HG03558 (cell line): ENCODE data around the gene RIN2.

ENCODE experiments used
- ATAC-seq: cut with Tn5 transposase; IDR thresholded peaks from one replicate; pipeline ENCODE4 v1.9.1; 2021; ENCODE audit warnings: moderate number of reproducible peaks; ENCODE audit not compliant: unreplicated experiment; ENCODE audit errors: extremely low read depth

Gene RIN2

GRCh38 chr20:19758133-19758500 lies at the start of gene RIN2:
Gene RIN2, plus strand, starts transcription at chr20:19758258. Its CDS starts 131,344 bp downstream, at chr20:19889602.
- no peak for ATAC-seq

DNA sequence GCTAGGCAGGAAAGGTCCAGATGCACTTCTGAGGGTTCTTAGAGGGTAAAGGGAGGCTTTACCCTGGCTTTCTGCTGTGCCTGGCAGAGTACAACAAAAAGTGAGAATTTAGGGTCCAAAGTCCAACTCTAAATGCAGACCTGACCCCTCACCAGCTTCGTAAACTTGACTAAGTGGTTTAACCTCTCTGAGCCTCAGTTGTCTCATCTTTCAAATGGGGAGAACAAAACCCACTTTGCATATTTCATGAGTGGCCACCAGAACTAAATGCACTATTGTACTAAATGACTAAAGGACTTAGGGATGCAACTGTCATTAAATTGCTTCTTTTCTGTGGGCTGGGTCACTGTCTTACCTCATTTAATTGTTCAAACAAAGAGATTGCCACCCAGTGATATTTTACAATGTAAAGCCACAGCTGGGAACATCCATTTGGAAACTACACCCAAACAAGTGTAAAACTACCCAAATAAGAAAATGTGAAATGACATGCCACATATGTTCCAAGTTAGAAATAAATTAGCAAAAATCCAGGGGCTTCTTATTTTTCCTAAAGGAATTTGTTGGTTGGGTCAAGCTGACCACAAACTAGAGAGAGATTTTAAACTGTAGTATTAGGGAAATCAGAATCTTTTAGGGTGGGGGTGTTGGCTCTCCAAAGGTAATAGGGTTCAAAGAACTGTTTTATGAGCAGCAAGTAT lies 48.3 kb upstream of the RIN2 start:
- no peak for ATAC-seq

GRCh38 chr20:19710336-19711120 lies 47.5 kb upstream of the RIN2 start:
- ATAC-seq: no peak

- ATAC-seq: no peak
Measured at GRCh38 chr20:19711126-19711525, 46.9 kb upstream of the RIN2 start.

GRCh38 chr20:19712721-19713260 lies 45.3 kb upstream of the RIN2 start:
- no peak for ATAC-seq

DNA sequence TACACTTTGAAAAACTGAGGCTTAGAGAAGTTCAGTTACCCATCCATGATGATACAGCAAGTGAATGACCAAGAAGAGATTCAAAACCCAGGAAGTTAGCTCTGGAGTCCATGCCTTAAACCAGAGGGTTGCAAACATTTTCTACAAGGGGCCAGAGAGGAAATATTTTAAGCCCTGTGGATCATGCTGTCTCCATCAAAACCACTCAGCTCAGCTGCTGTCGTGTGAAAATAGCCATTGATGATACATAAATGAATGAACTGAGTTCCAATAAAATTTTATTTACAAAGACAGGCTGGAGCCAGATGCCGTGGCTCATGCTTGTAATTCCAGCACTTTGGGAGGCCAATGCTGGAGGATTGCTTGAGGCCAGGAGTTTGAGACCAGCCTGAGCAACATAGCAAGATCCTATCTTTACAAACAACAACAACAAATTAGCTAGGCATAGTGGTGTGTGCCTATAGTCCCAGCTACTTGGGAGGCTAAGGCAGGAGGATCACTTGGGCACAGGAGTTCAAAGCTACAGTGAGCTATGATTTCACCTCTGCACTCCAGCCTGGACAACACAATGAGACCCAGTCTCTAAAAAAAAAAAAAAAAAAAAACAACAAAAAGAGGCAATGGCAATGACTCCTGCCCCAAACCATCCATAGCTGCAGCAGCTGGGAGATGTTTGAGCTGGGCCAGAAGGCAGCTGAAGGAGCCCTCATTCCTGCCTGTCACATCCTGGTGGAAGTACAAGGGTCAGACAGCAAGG lies 44.1 kb upstream of the RIN2 start:
- no peak for ATAC-seq

DNA sequence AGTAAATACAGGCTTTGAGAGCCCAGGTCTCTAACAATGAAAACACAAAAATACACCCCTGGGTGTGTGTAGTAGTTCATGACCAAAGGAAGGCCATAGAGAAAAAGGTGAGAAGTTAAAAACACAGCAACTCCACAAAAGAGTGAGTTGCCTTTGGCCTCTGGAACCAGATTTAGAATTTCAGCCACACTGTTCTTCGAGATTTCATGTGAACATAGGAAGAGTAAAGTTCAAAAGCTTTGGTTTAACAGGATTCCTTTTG lies 43.5 kb upstream of the RIN2 start:
- ATAC-seq: no peak

DNA sequence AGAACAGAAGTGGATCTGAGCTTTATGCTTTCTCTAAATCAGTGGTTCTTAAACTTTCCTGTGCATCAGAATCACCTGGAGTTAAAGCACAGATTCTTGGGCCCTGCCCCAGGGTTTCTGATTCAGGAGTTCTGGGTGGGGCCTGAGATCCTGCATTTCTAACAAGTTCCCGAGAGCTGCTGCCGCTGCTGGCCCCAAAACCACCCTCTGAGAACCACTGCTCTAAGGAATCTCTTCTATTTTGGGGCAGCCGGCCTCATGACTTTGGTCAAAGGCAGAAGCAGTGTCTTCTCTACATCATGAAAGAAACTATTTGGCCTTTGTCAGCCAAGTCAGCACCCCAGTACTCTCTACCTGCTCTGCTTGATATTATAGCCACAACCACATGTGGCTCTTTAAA lies 42.1 kb upstream of the RIN2 start:
- ATAC-seq: no peak

DNA sequence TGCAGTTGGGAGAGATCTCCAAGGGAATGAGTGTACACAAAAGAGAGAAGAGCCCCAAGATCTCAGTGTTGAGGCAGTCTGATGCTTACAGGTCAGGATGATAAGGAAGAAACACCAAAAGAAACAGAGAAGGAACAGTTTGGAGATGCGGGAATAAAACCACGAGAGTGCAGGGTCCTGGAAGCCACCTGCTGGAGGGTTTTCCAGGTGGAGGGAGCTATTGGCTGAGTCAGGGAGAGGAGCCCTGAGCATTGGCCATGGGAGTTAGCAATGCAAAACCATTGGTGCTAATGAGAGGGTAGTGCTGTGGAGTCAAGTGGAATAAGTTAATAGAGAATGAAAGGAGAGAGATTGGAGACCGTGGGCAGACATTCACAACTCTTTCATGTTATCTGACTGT lies 39.2 kb upstream of the RIN2 start:
- no peak for ATAC-seq

- ATAC-seq: no peak
Measured at GRCh38 chr20:19720991-19721390, 37.1 kb upstream of the RIN2 start.

DNA sequence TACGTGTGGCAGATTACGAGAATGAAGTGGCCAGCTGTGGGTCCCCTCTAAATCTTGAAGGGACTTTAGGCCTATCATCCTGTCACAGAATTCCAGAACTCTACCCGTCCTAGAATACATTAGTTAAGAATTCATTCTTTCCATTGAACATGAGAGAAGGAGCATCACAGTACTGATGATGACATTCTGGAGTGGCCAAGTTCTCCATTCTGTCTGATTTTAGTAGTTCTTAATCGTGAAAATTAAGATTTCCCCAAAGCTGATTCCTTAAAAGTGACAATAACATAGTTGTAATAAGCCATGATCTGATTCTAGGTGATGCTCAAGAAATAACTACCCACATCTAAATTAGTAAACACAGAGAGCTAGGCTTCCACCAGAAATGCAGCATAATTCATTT lies 35.0 kb upstream of the RIN2 start:
- no peak for ATAC-seq

DNA sequence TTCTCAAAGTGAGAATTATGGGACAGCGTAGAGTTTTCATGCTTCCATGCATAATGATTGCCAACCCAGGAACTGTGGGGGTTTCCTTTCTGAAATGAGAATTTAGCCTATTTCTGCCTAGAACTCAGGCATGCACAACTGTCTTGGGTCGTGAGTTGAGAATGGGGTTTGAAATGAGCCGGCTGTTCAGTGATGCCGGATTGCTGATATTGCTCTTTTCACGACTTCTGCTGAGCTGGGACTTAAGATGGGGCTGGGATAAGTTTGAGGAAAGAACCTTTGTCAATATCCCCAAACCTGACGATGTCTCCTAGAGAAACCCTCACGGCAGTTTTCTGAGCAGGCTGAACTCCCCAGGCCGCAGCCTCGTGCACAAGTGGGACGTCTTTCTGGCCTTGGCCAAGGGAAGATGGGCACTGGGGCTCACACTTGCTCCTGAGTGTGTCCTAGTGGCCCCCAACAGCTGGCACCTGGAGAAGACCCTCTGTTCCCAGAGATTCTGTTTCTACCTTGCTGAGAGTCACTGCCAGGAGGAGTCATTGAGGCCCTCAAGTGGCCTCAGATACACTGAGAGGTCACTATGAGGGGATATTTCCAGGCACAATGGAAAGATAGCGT lies 34.1 kb upstream of the RIN2 start:
- ATAC-seq: no peak

DNA sequence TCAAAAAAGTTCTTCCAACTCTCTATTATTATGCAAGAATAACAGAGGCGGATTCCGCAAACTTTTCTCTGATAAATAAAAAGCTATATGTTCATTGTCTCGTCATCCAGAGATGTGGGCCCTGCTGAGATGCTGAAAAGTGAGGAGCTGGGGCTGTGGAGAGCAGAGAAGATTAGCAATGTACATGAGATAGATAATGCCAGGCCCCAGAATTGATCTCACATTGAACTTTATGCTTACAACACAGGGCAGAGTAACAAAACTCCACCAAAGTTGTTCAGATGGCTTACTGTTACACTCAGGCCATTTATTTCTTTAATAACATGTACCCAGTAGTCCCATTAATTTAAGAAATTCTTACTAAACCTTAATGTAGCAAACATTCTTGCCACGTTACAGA lies 32.7 kb upstream of the RIN2 start:
- no peak for ATAC-seq

- no peak for ATAC-seq
Measured at GRCh38 chr20:19725814-19726525, 32.1 kb upstream of the RIN2 start.

- no peak for ATAC-seq
Measured at GRCh38 chr20:19727251-19727847, 30.7 kb upstream of the RIN2 start.

DNA sequence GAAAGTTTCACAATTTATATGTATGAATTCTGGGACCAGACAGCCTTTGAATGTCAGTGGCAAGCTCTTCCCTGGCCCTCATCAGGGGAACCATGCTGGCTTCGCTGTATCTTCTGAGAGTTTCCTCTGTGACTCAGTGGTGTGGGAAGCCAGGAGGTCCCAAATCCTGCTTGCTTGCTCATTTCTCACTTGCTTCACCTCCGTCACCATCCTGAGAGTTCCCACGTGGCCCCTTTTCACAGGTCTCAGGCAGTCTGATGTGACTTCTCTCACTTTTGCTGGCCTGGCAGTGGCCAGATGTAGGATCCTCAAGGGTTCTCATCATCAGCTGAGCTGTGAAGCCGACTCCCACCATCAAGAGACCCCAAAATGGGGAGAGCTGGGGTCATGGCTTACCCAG lies 28.4 kb upstream of the RIN2 start:
- no peak for ATAC-seq

- no peak for ATAC-seq
Measured at GRCh38 chr20:19730706-19731105, 27.4 kb upstream of the RIN2 start.

GRCh38 chr20:19734811-19735210 lies 23.2 kb upstream of the RIN2 start:
- no peak for ATAC-seq

DNA sequence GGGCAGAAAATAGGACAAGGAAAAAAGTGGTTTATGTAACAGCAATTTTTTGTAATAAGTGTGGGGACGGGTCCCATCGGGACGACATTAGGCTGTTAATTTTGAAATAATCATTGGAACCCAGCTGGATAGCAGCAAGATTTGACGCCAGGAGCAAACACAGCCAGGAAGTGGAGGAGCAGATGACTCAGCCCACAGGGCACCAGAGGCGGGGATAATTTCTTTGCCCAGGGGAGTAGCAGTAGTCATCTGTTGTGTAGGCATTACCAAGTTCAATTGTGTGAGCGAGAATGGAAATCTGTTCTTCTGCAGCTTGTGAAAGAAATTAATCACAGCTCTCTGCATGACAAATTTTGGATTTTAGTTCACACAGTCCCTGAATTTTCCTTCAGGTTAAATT lies 22.6 kb upstream of the RIN2 start:
- ATAC-seq: no peak

GRCh38 chr20:19737025-19737424 lies 21.0 kb upstream of the RIN2 start:
- no peak for ATAC-seq
